ENCODE measurements around the gene NEURL1B. TPM values are rescaled to one million over a fixed set of nuclear protein-coding genes. Genes with fewer than 3 reads are reported as not detected.
A peak's percentile ranks its signal among the peaks of the same experiment; 100 is the strongest.

The NEURL1B gene
- total and polyA plus RNA-seq, 2 donors (not counting 1 experiment from before 2014, with no cell fraction given): 0.06 to 0.17 TPM

- Histone ChIP-seq H2AFZ (ENCODE audit: insufficient read depth, low read depth, low read length, poor library complexity, severe bottlenecking) (peak overlapping the region; percentile 10), H3K27me3 (replicated peaks in 1 of 4; ENCODE audit: control extremely low read depth in 1 of 4, control insufficient read depth in 3 of 4, insufficient read depth in 4 of 4, low read length in 3 of 4) (peaks cover 0 to 5% (median 0%) of the 10 kb centered on the region in 4 experiments), H3K36me3 (replicated peaks in 1 of 2; ENCODE audit: control extremely low read depth in 1 of 2, control insufficient read depth in 1 of 2, extremely low read depth in 1 of 2, insufficient read depth in 2 of 2, low read length in 1 of 2) (no peaks in the 10 kb centered on the region), H3K4me3 (ENCODE audit: control extremely low read depth in 1 of 5, extremely low read depth in 1 of 5, insufficient read depth in 1 of 5, low read depth in 2 of 5, low read length in 4 of 5) (no peak overlapping the region), H3K4me2 (replicated peaks; ENCODE audit: low read depth, low read length, poor library complexity, severe bottlenecking) (no peak overlapping the region), H3K79me2 (ENCODE audit: control insufficient read depth, insufficient read depth, low read length) (no peaks in the 10 kb centered on the region), H4K20me1 (ENCODE audit: control insufficient read depth, insufficient read depth, low read length, poor library complexity, severe bottlenecking) (no peaks in the 10 kb centered on the region), H3K27ac (ENCODE audit: low read length in 2 of 2) (no peak overlapping the region), H3K4me1 (ENCODE audit: control insufficient read depth in 2 of 2, insufficient read depth in 2 of 2, low read length in 2 of 2) (peaks cover 0 to 4% of the 10 kb centered on the region in 2 donors), H3K9me3 (ENCODE audit: control extremely low read depth in 1 of 3, control insufficient read depth in 2 of 3, insufficient read depth in 1 of 3, low read length in 2 of 3) (peaks cover 0 to 28% (median 14%) of the 10 kb centered on the region in 3 donors), H3K9ac (ENCODE audit: low read length) (no peak overlapping the region)
- DNase-seq (no peak), ATAC-seq (ENCODE audit: low read depth) (no peak)
- peaks cover 6% of the 10 kb centered on the region for H3K9me3 Mint-ChIP-seq (ENCODE audit: insufficient read depth)
- ChIA-PET POLR2A (no interaction called here), CTCF (no interaction called here)
- WGBS (ENCODE audit: insufficient coverage): 57% methylated on average over 6 of the region's 7 CpGs
- intact Hi-C loops (cut with micrococcal nuclease): no loop called here
- H3K27me3 Mint-ChIP-seq: peaks cover 19% of the 10 kb centered on the region
- no peak overlapping the region for H3K27ac Mint-ChIP-seq
- H3K4me1 Mint-ChIP-seq: peaks cover 2% of the 10 kb centered on the region
- H3K4me3 Mint-ChIP-seq: no peak overlapping the region
- TF ChIP-seq EZH2 (IDR thresholded peaks at IDR 0.05; ENCODE audit: borderline replicate concordance, insufficient read depth, low read depth, low read length, poor library complexity, severe bottlenecking) (no peak), CTCF (IDR thresholded peaks at IDR 0.05) (no peak)
Observed at GRCh38 chr5:172658961-172659501, 18.0 kb downstream of the NEURL1B start.

GRCh38 chr5:172659570-172659908, 18.5 kb downstream of the NEURL1B start:
- no peaks in the 10 kb centered on the region for H3K79me2 ChIP-seq (ENCODE audit: control insufficient read depth, insufficient read depth, low read length)
- H3K9me3 Mint-ChIP-seq (ENCODE audit: insufficient read depth): peaks cover 6% of the 10 kb centered on the region
- H3K4me2 ChIP-seq (replicated peaks; ENCODE audit: low read depth, low read length, poor library complexity, severe bottlenecking): peak overlapping the region; percentile 5
- H3K9ac ChIP-seq (ENCODE audit: low read length): no peak overlapping the region
- no peak for TF ChIP-seq EZH2 (IDR thresholded peaks at IDR 0.05; ENCODE audit: borderline replicate concordance, insufficient read depth, low read depth, low read length, poor library complexity, severe bottlenecking)
- no peak for TF ChIP-seq CTCF (IDR thresholded peaks at IDR 0.05)
- POLR2A ChIA-PET: no interaction called here
- no peak overlapping the region for H3K4me3 ChIP-seq (ENCODE audit: control extremely low read depth in 1 of 5, extremely low read depth in 1 of 5, insufficient read depth in 1 of 5, low read depth in 2 of 5, low read length in 4 of 5)
- no peaks in the 10 kb centered on the region for H4K20me1 ChIP-seq (ENCODE audit: control insufficient read depth, insufficient read depth, low read length, poor library complexity, severe bottlenecking)
- H2AFZ ChIP-seq (ENCODE audit: insufficient read depth, low read depth, low read length, poor library complexity, severe bottlenecking): peak overlapping the region; percentile 56
- peaks cover 0 to 5% (median 0%) of the 10 kb centered on the region in 4 experiments for H3K27me3 ChIP-seq (replicated peaks in 1 of 4; ENCODE audit: control extremely low read depth in 1 of 4, control insufficient read depth in 3 of 4, insufficient read depth in 4 of 4, low read length in 3 of 4)
- no peak overlapping the region for H3K27ac ChIP-seq (ENCODE audit: low read length in 2 of 2)
- peaks cover 0 to 28% (median 14%) of the 10 kb centered on the region in 3 donors for H3K9me3 ChIP-seq (ENCODE audit: control extremely low read depth in 1 of 3, control insufficient read depth in 2 of 3, insufficient read depth in 1 of 3, low read length in 2 of 3)
- no peak for DNase-seq
- no peak for ATAC-seq (ENCODE audit: low read depth)
- no peak overlapping the region for H3K4me3 Mint-ChIP-seq
- intact Hi-C loops (cut with micrococcal nuclease): no loop called here
- no peak overlapping the region for H3K27ac Mint-ChIP-seq
- peaks cover 0 to 4% of the 10 kb centered on the region in 2 donors for H3K4me1 ChIP-seq (ENCODE audit: control insufficient read depth in 2 of 2, insufficient read depth in 2 of 2, low read length in 2 of 2)
- H3K27me3 Mint-ChIP-seq: peaks cover 21% of the 10 kb centered on the region
- H3K4me1 Mint-ChIP-seq: peaks cover 2% of the 10 kb centered on the region
- no peaks in the 10 kb centered on the region for H3K36me3 ChIP-seq (replicated peaks in 1 of 2; ENCODE audit: control extremely low read depth in 1 of 2, control insufficient read depth in 1 of 2, extremely low read depth in 1 of 2, insufficient read depth in 2 of 2, low read length in 1 of 2)
- CTCF ChIA-PET: no interaction called here

All from B cell (primary cell).